Caco-2 (cell line): Measurements from ENCODE around the gene DSCAML1. TPM values are rescaled to one million over a fixed set of nuclear protein-coding genes. Genes with fewer than 3 reads are reported as not detected.

ENCODE experiments used
- BruUV-seq: library from RNA; stranded (reverse); fragments of 400-500 nt; replicated peaks from 2 replicates; lab custom pipeline; 2021; lab: Mats Ljungman, UMichigan
- CTCF ChIA-PET: fragments of 300-600 bp; sonication (Branson Sonifier 250); formaldehyde crosslinking; loops from one replicate; lab custom pipeline; 2022; ENCODE audit warnings: antibody characterized with exemption; lab: Charles Lee
- POLR2A ChIA-PET: fragments of 300-600 bp; sonication (Branson Sonifier 250); formaldehyde crosslinking; loops from one replicate; lab custom pipeline; 2022; ENCODE audit warnings: antibody characterized with exemption; lab: Charles Lee
- DNase-seq, 2 experiments: peaks; one replicate each; pipeline versions ENCODE4 v3.0.0 to v3.0.0-alpha.2; 2020 to 2022
- H3K27me3 ChIP-seq: replicated peaks from 2 replicates; pipeline ENCODE4 v1.6.0; 2011; ENCODE audit warnings: low read length; ENCODE audit not compliant: control insufficient read depth, insufficient read depth
- H3K36me3 ChIP-seq: 2 replicates; pipeline ENCODE4 v1.5.1; 2011; ENCODE audit warnings: low read length; ENCODE audit not compliant: control insufficient read depth, insufficient read depth
- H3K4me1 ChIP-seq: fragments of 250-450 bp; sonication (Bioruptor Pico); 2 replicates; pipeline ENCODE4 v1.5.1; 2020; ENCODE audit warnings: mild to moderate bottlenecking
- H3K4me3 ChIP-seq: 2 replicates; pipeline ENCODE4 v1.5.1; 2011; ENCODE audit warnings: low read depth, mild to moderate bottlenecking, control low read depth, low read length
- H3K9me3 ChIP-seq: fragments of 250-450 bp; sonication (Bioruptor Pico); 2 replicates; pipeline ENCODE4 v1.5.1; 2020; ENCODE audit warnings: mild to moderate bottlenecking, moderate library complexity
- H3K27ac Mint-ChIP-seq: one replicate; pipeline ENCODE4 v1.8.0; 2022; ENCODE audit warnings: mixed read lengths; ENCODE audit not compliant: unreplicated experiment
- H3K27me3 Mint-ChIP-seq: one replicate; pipeline ENCODE4 v1.8.0; 2022; ENCODE audit warnings: mixed read lengths; ENCODE audit not compliant: insufficient read depth, unreplicated experiment
- H3K36me3 Mint-ChIP-seq: one replicate; pipeline ENCODE4 v1.8.0; 2022; ENCODE audit warnings: mild to moderate bottlenecking, mixed read lengths; ENCODE audit not compliant: insufficient read depth, unreplicated experiment
- H3K4me1 Mint-ChIP-seq: one replicate; pipeline ENCODE4 v1.8.0; 2022; ENCODE audit warnings: low read depth, mixed read lengths; ENCODE audit not compliant: unreplicated experiment
- H3K4me3 Mint-ChIP-seq: one replicate; pipeline ENCODE4 v1.8.0; 2022; ENCODE audit warnings: mild to moderate bottlenecking, moderate library complexity, mixed read lengths; ENCODE audit not compliant: unreplicated experiment
- H3K9me3 Mint-ChIP-seq: one replicate; pipeline ENCODE4 v1.8.0; 2022; ENCODE audit warnings: mixed read lengths; ENCODE audit not compliant: unreplicated experiment
- CTCF ChIP-seq, 2 experiments: fragments of 200-600 bp in 1 of 2; IDR thresholded peaks; 1 replicate in 1 of 2; 2 replicates in 1 of 2; pipeline versions ENCODE4 v1.5.1 to v1.8.0; 2011 to 2022; ENCODE audit warnings: antibody characterized with exemption in 1 of 2, control low read depth in 1 of 2, inconsistent platforms in 1 of 2, low read depth in 1 of 2, low read length in 1 of 2, mild to moderate bottlenecking in 1 of 2, moderate library complexity in 1 of 2; ENCODE audit not compliant: insufficient read depth in 1 of 2, severe bottlenecking in 1 of 2, unreplicated experiment in 1 of 2
- intact Hi-C: fragments of 100-400 bp; cut with micrococcal nuclease; formaldehyde crosslinking; loops from one replicate; pipeline ENCODE4 v1.10.0; 2022; ENCODE audit not compliant: unreplicated experiment
- total RNA-seq: library from RNA; stranded (reverse); gene quantifications from 2 replicates; pipeline ENCODE4 v1.2.3, GENCODE V29; 2022

Gene DSCAML1
- total RNA-seq, 1 experiment from 2014 or later: not detected

GRCh38 chr11:117584056-117584830 is 212.8 kb downstream of the DSCAML1 start:
- POLR2A ChIA-PET: no interaction called here

GRCh38 chr11:117583063-117583801 is 213.8 kb downstream of the DSCAML1 start:
- POLR2A ChIA-PET: no interaction called here

More at GRCh38 chr11:117584056-117584830, 212.8 kb downstream of the DSCAML1 start:
- DNase-seq: peak in 1 of 2 experiments; percentile 7
- intact Hi-C loops: no loop called here
- Mint-ChIP-seq H3K27ac (no peak overlapping the region), H3K27me3 (peaks cover 25% of the 10 kb centered on the region), H3K4me1 (no peaks in the 10 kb centered on the region), H3K4me3 (no peak overlapping the region), H3K36me3 (no peaks in the 10 kb centered on the region), H3K9me3 (no peaks in the 10 kb centered on the region)
- CTCF ChIA-PET: no interaction called here
- Histone ChIP-seq H3K36me3 (no peaks in the 10 kb centered on the region), H3K4me1 (no peaks in the 10 kb centered on the region), H3K9me3 (no peaks in the 10 kb centered on the region), H3K27me3 (peaks cover 2% of the 10 kb centered on the region), H3K4me3 (no peak overlapping the region)
- no peak for TF ChIP-seq CTCF (IDR thresholded peaks at IDR 0.05; ENCODE audit: insufficient read depth in 1 of 2, low read depth in 1 of 2, low read length in 1 of 2, severe bottlenecking in 1 of 2, unreplicated experiment in 1 of 2)
- no TSS peak for BruUV-seq

More at GRCh38 chr11:117583063-117583801, 213.8 kb downstream of the DSCAML1 start:
- Histone ChIP-seq H3K4me3 (no peak overlapping the region), H3K9me3 (no peaks in the 10 kb centered on the region), H3K27me3 (peaks cover 2% of the 10 kb centered on the region), H3K4me1 (no peaks in the 10 kb centered on the region), H3K36me3 (no peaks in the 10 kb centered on the region)
- peak in 1 of 2 experiments; percentile 36 for DNase-seq
- intact Hi-C loops: no loop called here
- Mint-ChIP-seq H3K9me3 (no peaks in the 10 kb centered on the region), H3K27me3 (peaks cover 28% of the 10 kb centered on the region), H3K4me1 (no peaks in the 10 kb centered on the region), H3K4me3 (no peak overlapping the region), H3K27ac (no peak overlapping the region), H3K36me3 (no peaks in the 10 kb centered on the region)
- CTCF ChIA-PET: no interaction called here
- TF ChIP-seq CTCF (IDR thresholded peaks at IDR 0.05; ENCODE audit: insufficient read depth in 1 of 2, low read depth in 1 of 2, low read length in 1 of 2, severe bottlenecking in 1 of 2, unreplicated experiment in 1 of 2): no peak
- no TSS peak for BruUV-seq
